HepG2 (cell line): ENCODE results near the gene UQCC5. TPM values are rescaled to one million over a fixed set of nuclear protein-coding genes. Genes with fewer than 3 reads are reported as not detected.

Source experiments
- ARID3A ChIP-seq: IDR thresholded peaks from 2 replicates; pipeline ENCODE4 v1.6.1; 2012; ENCODE audit warnings: low read depth, low read length, improper control_type of control experiment
- ATM ChIP-seq: fragments of 450-650 bp; IDR thresholded peaks from 2 replicates; pipeline ENCODE4 v1.7.1; 2017; ENCODE audit warnings: mild to moderate bottlenecking, borderline replicate concordance
- CC2D1A ChIP-seq: sonication (generic); formaldehyde crosslinking; IDR thresholded peaks from 2 replicates; pipeline ENCODE4 v1.8.1; 2023; ENCODE audit warnings: mild to moderate bottlenecking, missing genetic modification reagents
- GLI4 ChIP-seq: sonication (generic); formaldehyde crosslinking; IDR thresholded peaks from 2 replicates; pipeline ENCODE4 v1.5.1; 2020; ENCODE audit warnings: missing genetic modification reagents, mild to moderate bottlenecking, moderate library complexity, borderline replicate concordance
- NAIF1 ChIP-seq: sonication (generic); formaldehyde crosslinking; IDR thresholded peaks from 2 replicates; pipeline ENCODE4 v1.5.0; 2020; ENCODE audit warnings: mild to moderate bottlenecking, missing genetic modification reagents, borderline replicate concordance
- PHF20 ChIP-seq: sonication (generic); formaldehyde crosslinking; IDR thresholded peaks from 2 replicates; pipeline ENCODE4 v1.5.0; 2020; ENCODE audit warnings: mild to moderate bottlenecking, missing genetic modification reagents
- RERE ChIP-seq: IDR thresholded peaks from 2 replicates; pipeline ENCODE4 v1.6.1; 2016; ENCODE audit warnings: low read depth, missing genetic modification reagents, missing compliant biosample characterization
- REXO4 ChIP-seq: sonication (generic); formaldehyde crosslinking; IDR thresholded peaks from 2 replicates; pipeline ENCODE4 v1.8.0; 2022; ENCODE audit warnings: missing genetic modification reagents, mild to moderate bottlenecking, borderline replicate concordance
- SMAD9 ChIP-seq: sonication (generic); formaldehyde crosslinking; IDR thresholded peaks from 2 replicates; pipeline ENCODE4 v1.5.1; 2020; ENCODE audit warnings: mild to moderate bottlenecking, missing genetic modification reagents
- WIZ ChIP-seq: sonication (generic); formaldehyde crosslinking; IDR thresholded peaks from 2 replicates; pipeline ENCODE4 v1.5.1; 2020; ENCODE audit warnings: mild to moderate bottlenecking, missing genetic modification reagents
- ZNF343 ChIP-seq: sonication (generic); formaldehyde crosslinking; IDR thresholded peaks from 2 replicates; pipeline ENCODE4 v1.4.0; 2020; ENCODE audit warnings: mild to moderate bottlenecking, missing genetic modification reagents
- ZNF558 ChIP-seq: sonication (generic); formaldehyde crosslinking; IDR thresholded peaks from 2 replicates; pipeline ENCODE4 v1.9.0; 2022; ENCODE audit warnings: mild to moderate bottlenecking, missing genetic modification reagents, borderline replicate concordance
- ZNF580 ChIP-seq: IDR thresholded peaks from 2 replicates; pipeline ENCODE4 v1.6.1; 2016; ENCODE audit warnings: low read depth, borderline replicate concordance
- ZSCAN22 ChIP-seq: sonication (generic); formaldehyde crosslinking; IDR thresholded peaks from 2 replicates; pipeline ENCODE4 v1.4.0; 2020; ENCODE audit warnings: mild to moderate bottlenecking, missing genetic modification reagents
- ZSCAN25 ChIP-seq: sonication (generic); formaldehyde crosslinking; IDR thresholded peaks from 2 replicates; pipeline ENCODE4 v1.8.0; 2022; ENCODE audit warnings: mild to moderate bottlenecking, missing genetic modification reagents
- ZSCAN5A ChIP-seq: sonication (generic); formaldehyde crosslinking; IDR thresholded peaks from 2 replicates; pipeline ENCODE4 v1.8.0; 2022; ENCODE audit warnings: mild to moderate bottlenecking, missing genetic modification reagents, borderline replicate concordance
- polyA plus RNA-seq, 8 experiments: library from polyadenylated mRNA; depleted of rRNA in 3 of 8; stranded (reverse) in 7 of 8; unstranded in 1 of 8; fragments of >200 nt; fragmentation: Illumina TruSeq in 4 of 8; extraction: Trizol in 4 of 8; gene quantifications; 2 replicates each; pipeline versions ENCODE4 v1.2.1 to v1.2.3, GENCODE V29; 2011 to 2016; ENCODE audit warnings: low read depth in 4 of 8, missing spikeins in 1 of 8, mixed read lengths in 1 of 8; ENCODE audit not compliant: insufficient read depth in 1 of 8
- total RNA-seq, 5 experiments: library from RNA; depleted of rRNA; stranded (reverse); fragments of >200 nt; fragmentation: Illumina TruSeq; extraction: Trizol; gene quantifications; 2 replicates each; pipeline ENCODE4 v1.2.3, GENCODE V29; 2016; ENCODE audit warnings: low read depth in 1 of 5

Gene UQCC5
- total and polyA plus RNA-seq, 2 of the 13 experiments (the other 11 are each of a cell fraction or from before 2014, with no cell fraction given) = 15.4 to 29.5 TPM

GRCh38 chr3:52534281-52535183 is 1.9 kb upstream of the UQCC5 start (continued):
- TF ChIP-seq RERE = no peak
- no peak for TF ChIP-seq SMAD9 (CRISPR knock-in tag)
- peak; percentile 86; the same call in 1 of the 2 replicates for TF ChIP-seq GLI4 (CRISPR knock-in tag)
- TF ChIP-seq ZSCAN22 (CRISPR knock-in tag) = 0 out of 2 replicates have a peak, but pooled peaks have one; percentile 48
- TF ChIP-seq ARID3A = no peak
- peak; percentile 68 for TF ChIP-seq ZSCAN25 (CRISPR knock-in tag)
- 0 out of 2 replicates have a peak, but pooled peaks have one; percentile 14 for TF ChIP-seq REXO4 (CRISPR knock-in tag)
- peak; percentile 18; the same call in 1 of the 2 replicates for TF ChIP-seq WIZ (CRISPR knock-in tag)
- 0 out of 2 replicates have a peak, but pooled peaks have one; percentile 42 for TF ChIP-seq ZNF580
- TF ChIP-seq ATM = no peak
- no peak for TF ChIP-seq ZSCAN5A (CRISPR knock-in tag)
- TF ChIP-seq CC2D1A (CRISPR knock-in tag) = no peak
- 0 out of 2 replicates have a peak, but pooled peaks have one; percentile 50 for TF ChIP-seq ZNF343
- peak; percentile 46; the same call in 1 of the 2 replicates for TF ChIP-seq NAIF1
- TF ChIP-seq PHF20 (CRISPR knock-in tag) = peak; percentile 40
- peak; percentile 66; the same call in 1 of the 2 replicates for TF ChIP-seq ZNF558
